ES-I3 (cell line): ENCODE measurements around the gene SRRM4.
"Not testable (repeated sequence)": the region's sequence is repeated elsewhere in the genome, so short reads cannot be mapped to it uniquely, and the experiment has no call there.

Experiments
- H3K36me3 ChIP-seq: 2 replicates; pipeline ENCODE4 v1.6.1; 2013; ENCODE audit warnings: mild to moderate bottlenecking, low read length, control low read depth, moderate library complexity; ENCODE audit not compliant: insufficient read depth
- H3K4me1 ChIP-seq: 2 replicates; pipeline ENCODE4 v1.6.1; 2013; ENCODE audit warnings: mild to moderate bottlenecking, control low read depth, low read length; ENCODE audit not compliant: insufficient read depth
- H3K9ac ChIP-seq: 2 replicates; pipeline ENCODE4 v1.6.1; 2013; ENCODE audit warnings: low read depth, mild to moderate bottlenecking, low read length, moderate library complexity
- H3K9me3 ChIP-seq: 2 replicates; pipeline ENCODE4 v1.6.1; 2013; ENCODE audit warnings: mild to moderate bottlenecking, low read length, moderate library complexity; ENCODE audit not compliant: control insufficient read depth, insufficient read depth

Gene SRRM4

DNA sequence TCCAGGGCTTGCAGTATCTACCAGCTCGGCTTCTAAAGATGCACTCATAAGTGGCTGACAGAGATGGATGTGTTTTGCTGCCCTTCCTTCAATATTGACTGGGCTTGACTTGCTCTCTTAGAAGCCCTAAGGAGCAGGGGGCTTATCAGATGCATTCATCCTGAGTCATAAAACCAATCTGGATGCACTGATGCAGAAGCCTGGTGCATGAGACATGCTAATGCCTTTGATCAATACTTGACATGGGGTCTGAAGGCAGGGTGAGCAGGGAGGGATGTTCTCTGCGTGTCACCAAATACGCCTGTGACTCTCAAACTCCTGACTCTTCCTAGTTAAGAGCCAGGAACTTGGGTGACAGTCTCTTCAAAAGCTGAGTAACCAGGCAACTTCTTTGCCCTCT, 119.6 kb downstream of the SRRM4 start:
- no peaks in the 10 kb centered on the region for H3K4me1 ChIP-seq
- no peaks in the 10 kb centered on the region for H3K36me3 ChIP-seq
- no peaks in the 10 kb centered on the region; the same call in 1 of the 2 replicates for H3K9me3 ChIP-seq
- H3K9ac ChIP-seq = no peak overlapping the region

DNA sequence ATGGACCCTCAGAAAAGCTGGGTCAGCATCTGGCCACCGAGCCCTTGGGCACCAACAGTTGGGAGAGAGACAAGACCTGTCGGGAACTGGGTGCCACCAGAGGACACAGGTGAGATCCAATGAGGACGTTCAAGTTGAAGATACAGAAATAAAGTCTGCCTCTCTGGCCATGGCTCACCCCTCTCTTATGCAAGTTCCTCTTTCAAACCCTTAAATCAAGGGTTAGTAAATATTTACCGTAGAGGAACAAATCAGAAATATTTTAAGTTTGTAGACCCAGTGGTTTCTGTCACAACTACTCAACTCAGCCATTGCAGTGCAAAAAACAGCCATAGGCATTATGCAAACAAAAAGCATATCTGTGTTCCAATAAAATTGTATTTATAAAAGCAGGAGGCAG, 120.9 kb downstream of the SRRM4 start:
- Histone ChIP-seq H3K36me3 (no peaks in the 10 kb centered on the region), H3K4me1 (no peaks in the 10 kb centered on the region), H3K9ac (no peak overlapping the region), H3K9me3 (no peaks in the 10 kb centered on the region; the same call in 1 of the 2 replicates)

DNA sequence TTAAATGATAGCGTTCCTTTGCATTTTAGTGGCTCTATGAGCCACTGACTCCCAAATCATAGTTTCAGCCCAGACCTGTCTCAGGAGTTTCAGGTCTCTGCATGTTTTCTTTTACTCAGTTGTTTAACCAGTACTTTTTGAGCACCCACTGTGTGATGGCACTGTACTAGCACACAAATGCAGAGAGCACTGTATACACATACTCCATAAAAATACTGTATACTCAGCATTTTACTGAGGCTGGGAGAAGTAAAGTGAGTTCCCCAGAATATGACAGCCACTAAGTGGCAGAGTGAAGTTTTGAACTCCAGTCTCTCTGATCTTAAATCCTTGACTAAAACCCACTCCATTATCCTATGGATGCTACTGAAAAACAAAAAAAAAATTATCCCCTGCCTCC, 121.4 kb downstream of the SRRM4 start:
- Histone ChIP-seq H3K9me3 (no peaks in the 10 kb centered on the region; the same call in 1 of the 2 replicates), H3K9ac (no peak overlapping the region), H3K4me1 (no peaks in the 10 kb centered on the region), H3K36me3 (no peaks in the 10 kb centered on the region)

DNA sequence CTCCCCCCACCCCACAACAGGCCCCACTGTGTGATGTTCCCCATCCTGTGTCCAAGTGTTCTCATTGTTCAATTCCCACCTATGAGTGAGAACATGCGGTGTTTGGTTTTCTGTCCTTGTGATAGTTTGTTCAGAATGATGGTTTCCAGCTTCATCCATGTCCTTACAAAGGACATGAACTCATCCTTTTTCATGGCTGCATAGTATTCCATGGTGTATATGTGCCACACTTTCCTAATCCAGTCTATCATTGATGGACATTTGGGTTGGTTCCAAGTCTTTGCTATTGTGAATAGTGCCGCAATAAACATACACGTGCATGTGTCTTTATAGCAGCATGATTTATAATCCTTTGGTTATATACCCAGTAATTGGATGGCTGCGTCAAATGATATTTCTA, 123.6 kb downstream of the SRRM4 start:
- H3K9me3 ChIP-seq, H3K4me1 ChIP-seq, H3K9ac ChIP-seq, H3K36me3 ChIP-seq: not testable (repeated sequence)

DNA sequence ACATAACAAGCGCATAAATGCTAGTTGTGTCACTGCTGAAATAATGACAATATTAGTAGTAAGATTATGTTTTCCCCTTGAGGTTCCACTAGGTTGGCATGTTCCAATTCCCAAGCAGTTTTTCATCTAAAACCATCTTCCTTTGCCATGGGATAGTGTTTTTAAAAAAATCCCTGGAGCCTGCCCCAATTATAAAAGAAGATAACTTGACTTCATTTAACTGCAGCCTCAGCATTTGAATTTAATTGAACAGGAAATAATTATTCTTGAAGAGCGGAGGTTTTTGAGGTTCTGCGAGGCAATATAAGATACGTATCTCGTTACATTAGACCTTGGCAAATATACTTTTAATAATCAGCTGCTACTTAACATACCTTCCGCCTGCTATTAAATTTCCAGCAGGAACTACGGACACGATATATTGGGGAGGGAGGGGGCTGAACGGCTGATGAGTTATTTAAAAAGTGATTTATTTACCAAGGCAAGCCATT, 132.2 kb downstream of the SRRM4 start:
- Histone ChIP-seq H3K36me3 (no peaks in the 10 kb centered on the region), H3K9me3 (no peaks in the 10 kb centered on the region), H3K9ac (no peak overlapping the region), H3K4me1 (no peaks in the 10 kb centered on the region)

DNA sequence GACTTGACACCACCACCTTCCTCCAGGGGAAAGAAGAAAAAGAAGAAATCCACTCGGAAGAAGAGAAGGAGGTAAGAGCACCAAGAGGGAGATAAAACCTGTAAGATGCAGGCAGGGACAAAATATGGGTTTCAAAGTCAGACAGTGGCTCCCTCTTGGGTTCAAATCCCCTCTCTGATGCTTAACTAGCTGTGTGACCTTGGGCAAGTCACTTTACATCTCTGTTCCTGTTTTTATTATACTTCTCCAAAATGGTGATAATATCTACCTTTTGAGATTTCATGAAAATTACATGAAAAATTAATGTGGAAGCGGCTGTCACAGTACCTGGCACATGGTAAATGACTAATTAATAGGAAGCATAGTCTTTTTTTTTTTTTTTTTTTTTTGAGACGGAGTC, 133.0 kb downstream of the SRRM4 start:
- H3K36me3 ChIP-seq = no peaks in the 10 kb centered on the region
- no peaks in the 10 kb centered on the region for H3K9me3 ChIP-seq
- no peaks in the 10 kb centered on the region for H3K4me1 ChIP-seq
- no peak overlapping the region for H3K9ac ChIP-seq

DNA sequence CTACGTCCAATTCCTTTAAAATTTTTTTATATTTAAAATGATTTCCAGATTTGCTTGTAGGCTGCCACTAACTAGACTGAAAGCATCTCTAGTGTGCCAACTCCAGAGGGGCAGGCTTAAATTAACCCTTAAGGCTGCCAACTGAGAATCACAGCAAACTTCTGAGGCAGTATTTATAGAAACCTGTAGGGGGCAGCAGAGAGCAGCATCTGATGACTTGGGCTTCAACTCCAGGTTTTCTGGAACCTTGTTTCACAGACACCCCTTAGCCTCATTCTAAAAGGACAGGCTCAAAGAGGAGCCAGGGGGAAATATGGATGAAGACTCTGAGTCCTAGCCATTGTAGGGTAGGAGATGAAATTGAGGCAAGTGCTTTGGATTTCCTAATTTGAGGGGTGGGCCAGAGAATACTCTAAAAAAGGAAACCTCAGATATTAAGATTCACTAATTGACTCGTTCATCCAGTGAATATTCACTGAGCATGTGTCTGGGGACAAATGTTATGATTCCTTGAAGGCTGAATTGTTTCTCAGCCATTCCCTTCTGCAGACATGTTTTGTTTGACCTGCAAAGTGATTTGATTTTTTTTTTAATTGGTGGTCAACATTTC, 134.1 kb downstream of the SRRM4 start:
- Histone ChIP-seq H3K9ac (no peak overlapping the region), H3K36me3 (no peaks in the 10 kb centered on the region)

DNA sequence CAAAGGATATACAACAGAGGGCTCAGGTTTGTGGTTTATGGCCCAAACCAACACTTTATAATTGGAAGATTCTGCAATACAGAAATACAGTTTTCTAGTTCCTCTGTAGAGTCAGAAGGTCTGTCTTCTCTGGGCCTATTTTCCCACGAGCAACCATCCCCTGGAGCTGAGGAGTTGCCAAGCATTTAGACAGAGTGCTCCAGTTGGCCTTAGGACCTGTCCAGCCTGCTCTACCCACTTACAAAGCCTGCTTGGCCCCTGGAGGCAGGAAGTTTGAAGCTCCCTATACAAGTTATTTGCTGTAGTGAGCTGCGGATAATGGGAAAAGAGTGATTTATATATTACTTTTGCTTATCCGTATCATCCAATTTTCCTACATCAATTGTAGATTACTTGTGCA, 136.6 kb downstream of the SRRM4 start:
- no peaks in the 10 kb centered on the region for H3K4me1 ChIP-seq
- H3K36me3 ChIP-seq = no peaks in the 10 kb centered on the region
- no peak overlapping the region for H3K9ac ChIP-seq
- no peaks in the 10 kb centered on the region for H3K9me3 ChIP-seq

More for the DNA sequence above, 134.1 kb downstream of the SRRM4 start:
- Histone ChIP-seq H3K9me3 (no peaks in the 10 kb centered on the region), H3K4me1 (no peaks in the 10 kb centered on the region)

DNA sequence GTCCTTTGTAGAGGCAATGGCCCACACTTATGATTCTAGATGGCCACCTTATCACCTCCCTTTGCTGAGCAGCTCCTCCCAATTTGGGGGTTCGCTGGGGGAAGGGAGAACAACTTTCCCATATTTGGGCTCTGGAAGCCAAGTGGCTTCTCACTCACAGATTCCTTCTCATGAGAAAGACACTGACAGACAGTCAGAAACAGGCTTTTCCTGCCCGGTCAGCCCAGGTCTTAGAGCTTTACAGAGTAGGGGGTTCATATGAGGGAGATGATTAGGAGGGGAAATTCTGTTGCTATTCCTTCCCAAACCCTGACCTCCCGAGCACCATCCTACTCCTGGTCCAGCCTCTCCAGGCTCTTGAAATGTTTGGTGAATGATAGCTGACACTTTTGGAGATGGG, 137.3 kb downstream of the SRRM4 start:
- no peaks in the 10 kb centered on the region for H3K36me3 ChIP-seq
- no peak overlapping the region for H3K9ac ChIP-seq
- no peaks in the 10 kb centered on the region for H3K9me3 ChIP-seq
- no peaks in the 10 kb centered on the region for H3K4me1 ChIP-seq

DNA sequence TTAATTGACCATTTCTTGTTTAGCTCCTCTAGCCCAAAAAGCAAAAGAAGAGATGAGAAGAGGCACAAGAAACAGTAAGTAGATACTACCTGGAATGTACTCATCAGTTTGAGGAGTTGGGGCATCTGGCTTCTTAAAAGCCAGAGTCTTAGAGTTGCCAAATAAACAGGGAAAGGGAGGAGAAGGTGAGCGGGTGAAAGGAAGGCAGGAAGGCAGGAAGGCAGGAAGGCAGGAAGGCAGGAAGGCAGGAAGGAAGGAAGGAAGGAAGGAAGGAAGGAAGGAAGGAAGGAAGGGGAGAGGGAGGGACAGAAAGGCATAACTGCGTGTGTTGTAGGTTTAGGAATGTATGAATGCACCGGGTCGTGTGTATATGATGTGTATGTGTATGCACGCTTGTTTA, 140.7 kb downstream of the SRRM4 start:
- Histone ChIP-seq H3K4me1 (no peaks in the 10 kb centered on the region), H3K9ac (no peak overlapping the region), H3K9me3 (no peaks in the 10 kb centered on the region), H3K36me3 (no peaks in the 10 kb centered on the region)

DNA sequence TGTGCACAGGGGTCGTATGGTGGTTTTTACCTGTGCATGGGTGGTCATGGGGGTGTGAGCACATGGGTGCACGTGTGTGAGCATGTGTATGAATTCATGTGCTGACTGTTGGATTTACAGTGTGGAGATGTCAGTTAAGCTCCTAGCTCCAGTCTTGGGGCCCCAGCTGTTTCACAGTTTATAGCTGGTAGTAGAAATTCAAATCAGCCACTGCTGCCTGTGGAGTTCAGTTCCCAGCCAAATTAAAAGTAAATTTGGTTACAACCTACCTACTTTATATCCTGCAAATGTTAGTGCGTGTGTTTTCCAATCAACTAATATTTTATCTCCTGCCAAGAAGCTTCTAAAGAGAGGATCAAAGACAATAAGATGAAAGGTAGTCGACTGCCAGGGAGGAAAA, 141.4 kb downstream of the SRRM4 start:
- no peaks in the 10 kb centered on the region for H3K4me1 ChIP-seq
- no peak overlapping the region for H3K9ac ChIP-seq
- H3K36me3 ChIP-seq = no peaks in the 10 kb centered on the region
- no peaks in the 10 kb centered on the region for H3K9me3 ChIP-seq

DNA sequence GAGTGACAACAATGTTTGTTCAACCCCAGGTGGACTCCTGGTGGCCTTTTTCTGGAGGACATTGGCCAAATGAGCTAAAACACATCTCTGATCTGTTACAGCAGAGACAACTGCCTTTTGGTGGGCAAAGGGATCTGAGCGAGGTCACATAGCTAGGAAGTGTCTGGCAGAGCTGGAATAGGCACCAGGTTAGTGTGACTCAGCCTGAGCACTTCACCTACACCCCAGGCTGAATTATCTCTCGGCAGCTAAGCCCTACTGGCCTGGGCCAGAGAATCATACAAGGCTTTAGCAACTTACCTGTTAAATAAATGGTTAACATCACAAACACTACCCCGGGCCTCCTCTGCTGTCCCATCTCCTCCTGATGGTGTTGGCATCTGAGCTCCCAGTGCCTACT, 147.2 kb downstream of the SRRM4 start:
- Histone ChIP-seq H3K36me3 (no peaks in the 10 kb centered on the region), H3K9me3 (peaks cover 14% of the 10 kb centered on the region)

DNA sequence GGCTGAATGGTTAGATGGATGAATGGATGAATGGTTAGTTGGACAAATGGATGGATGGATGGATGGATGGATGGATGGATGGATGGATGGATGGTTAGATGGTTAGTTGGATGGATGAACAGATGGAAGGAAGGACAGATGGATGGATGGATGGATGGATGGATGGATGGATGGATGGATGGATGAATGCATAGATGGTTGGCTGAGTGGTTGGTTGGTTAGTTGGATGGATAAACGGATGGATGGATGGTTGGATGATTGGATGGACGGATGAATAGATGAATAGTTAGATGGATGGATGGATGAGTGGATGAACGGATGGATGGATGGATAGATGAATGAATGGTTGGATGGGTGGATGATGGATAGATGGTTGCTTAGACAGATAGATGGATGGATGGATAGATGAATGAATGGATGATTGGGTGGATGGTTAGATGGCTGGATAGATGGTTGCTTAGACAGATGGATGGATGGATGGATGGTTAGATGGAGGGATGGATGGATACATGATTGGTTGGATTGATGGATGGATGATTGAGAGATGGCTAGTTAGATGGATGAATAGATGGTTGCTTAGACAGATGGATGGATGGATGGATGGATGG, 148.6 kb downstream of the SRRM4 start:
- peaks cover 19% of the 10 kb centered on the region for H3K9me3 ChIP-seq
- H3K9ac ChIP-seq = no peak overlapping the region
- no peaks in the 10 kb centered on the region for H3K4me1 ChIP-seq
- no peaks in the 10 kb centered on the region for H3K36me3 ChIP-seq

More for the DNA sequence above, 147.2 kb downstream of the SRRM4 start:
- Histone ChIP-seq H3K9ac (no peak overlapping the region), H3K4me1 (no peaks in the 10 kb centered on the region)

DNA sequence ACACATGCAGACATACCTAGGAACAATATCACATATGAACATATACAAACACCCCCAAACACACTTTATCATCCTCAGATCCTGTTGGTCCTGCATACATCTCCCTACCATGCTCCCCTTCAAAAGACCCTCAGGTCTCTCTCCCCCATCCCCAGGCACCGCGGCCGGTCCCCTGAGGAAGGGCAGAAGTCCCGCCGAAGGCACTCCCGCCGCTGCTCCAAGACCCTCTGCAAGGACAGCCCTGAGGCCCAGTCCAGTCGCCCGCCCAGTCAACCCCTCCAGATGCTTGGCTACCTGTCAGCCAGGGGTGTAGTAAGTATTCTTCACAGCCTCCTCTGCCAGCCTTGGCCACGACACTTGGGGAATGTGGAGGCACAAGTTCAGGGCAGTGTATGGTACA, 149.2 kb downstream of the SRRM4 start:
- peaks cover 19% of the 10 kb centered on the region for H3K9me3 ChIP-seq

DNA sequence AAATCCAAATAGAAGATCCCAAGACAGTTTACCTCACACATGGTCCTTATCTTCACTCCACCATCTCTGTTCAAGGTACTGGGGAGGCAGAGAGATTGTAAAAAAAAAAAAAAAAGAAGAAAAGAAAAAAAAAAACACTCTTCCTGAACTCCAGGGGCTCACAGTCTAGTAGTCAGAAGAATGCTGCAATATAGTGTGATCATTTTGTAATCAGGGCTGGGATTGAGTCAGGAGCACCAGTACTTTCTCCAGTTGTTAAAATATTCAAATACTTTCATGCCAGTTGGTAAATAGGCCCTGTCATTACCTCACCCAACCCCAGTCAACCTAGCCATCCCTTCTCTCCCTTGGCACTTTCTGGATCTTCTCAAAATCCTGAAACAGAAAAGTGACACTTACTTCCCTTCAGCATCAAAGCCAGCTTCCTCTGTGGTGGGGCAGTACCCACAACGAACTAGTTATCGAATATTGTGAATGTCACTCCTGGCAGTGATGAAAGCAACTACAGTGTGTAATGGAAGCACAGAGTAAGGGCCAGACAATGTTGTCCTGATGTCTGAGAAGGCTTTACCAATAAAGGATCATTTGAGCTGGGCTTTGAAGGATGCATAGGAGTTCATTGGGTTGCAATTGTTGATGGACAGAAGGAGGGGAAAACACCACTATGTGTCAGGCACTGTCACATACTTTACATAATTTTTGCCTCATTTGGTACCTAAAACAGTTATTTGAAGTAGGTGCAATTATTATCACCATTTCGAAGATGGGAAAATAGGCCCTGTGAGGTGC, 153.1 kb downstream of the SRRM4 start:
- no peak overlapping the region for H3K9ac ChIP-seq

More for the DNA sequence above, 149.2 kb downstream of the SRRM4 start:
- H3K4me1 ChIP-seq = no peaks in the 10 kb centered on the region
- H3K36me3 ChIP-seq = no peaks in the 10 kb centered on the region
- H3K9ac ChIP-seq = no peak overlapping the region

More for the DNA sequence above, 153.1 kb downstream of the SRRM4 start:
- H3K4me1 ChIP-seq = no peaks in the 10 kb centered on the region
- H3K9me3 ChIP-seq = peaks cover 19% of the 10 kb centered on the region
- H3K36me3 ChIP-seq = no peaks in the 10 kb centered on the region; the same call in 1 of the 2 replicates
